HAP-1 (cell line): ENCODE measurements around the gene PITX2.

ENCODE experiments used
- DNase-seq, 2 experiments: peaks; one replicate each; pipeline ENCODE4 v3.0.0-alpha.2; 2016 to 2020; ENCODE audit warnings: low spot score in 2 of 2
- H3K27me3 ChIP-seq: fragments of 250-450 bp; sonication (Bioruptor Pico); 2 replicates; pipeline ENCODE4 v1.5.1; 2020; ENCODE audit warnings: low read depth, mild to moderate bottlenecking, moderate library complexity
- H3K36me3 ChIP-seq: fragments of 250-450 bp; sonication (Bioruptor Pico); replicated peaks from 2 replicates; pipeline ENCODE4 v1.5.1; 2020; ENCODE audit warnings: mild to moderate bottlenecking
- H3K4me1 ChIP-seq: fragments of 250-450 bp; sonication (Bioruptor Pico); 2 replicates; pipeline ENCODE4 v1.5.1; 2020; ENCODE audit warnings: mild to moderate bottlenecking
- H3K4me3 ChIP-seq: fragments of 250-450 bp; sonication (Bioruptor Pico); 2 replicates; pipeline ENCODE4 v1.5.1; 2020; ENCODE audit warnings: mild to moderate bottlenecking, moderate library complexity
- H3K9me3 ChIP-seq: fragments of 250-450 bp; sonication (Bioruptor Pico); 2 replicates; pipeline ENCODE4 v1.5.1; 2020; ENCODE audit warnings: mild to moderate bottlenecking, moderate library complexity
- in situ Hi-C: fragments of 300-500 bp; cut with MboI; formaldehyde crosslinking; loops from 3 replicates; pipeline ENCODE4 v1.14.3; 2020; ENCODE audit warnings: low sequenced_read_pairs, inconsistent platforms, mixed read lengths

Gene PITX2

DNA sequence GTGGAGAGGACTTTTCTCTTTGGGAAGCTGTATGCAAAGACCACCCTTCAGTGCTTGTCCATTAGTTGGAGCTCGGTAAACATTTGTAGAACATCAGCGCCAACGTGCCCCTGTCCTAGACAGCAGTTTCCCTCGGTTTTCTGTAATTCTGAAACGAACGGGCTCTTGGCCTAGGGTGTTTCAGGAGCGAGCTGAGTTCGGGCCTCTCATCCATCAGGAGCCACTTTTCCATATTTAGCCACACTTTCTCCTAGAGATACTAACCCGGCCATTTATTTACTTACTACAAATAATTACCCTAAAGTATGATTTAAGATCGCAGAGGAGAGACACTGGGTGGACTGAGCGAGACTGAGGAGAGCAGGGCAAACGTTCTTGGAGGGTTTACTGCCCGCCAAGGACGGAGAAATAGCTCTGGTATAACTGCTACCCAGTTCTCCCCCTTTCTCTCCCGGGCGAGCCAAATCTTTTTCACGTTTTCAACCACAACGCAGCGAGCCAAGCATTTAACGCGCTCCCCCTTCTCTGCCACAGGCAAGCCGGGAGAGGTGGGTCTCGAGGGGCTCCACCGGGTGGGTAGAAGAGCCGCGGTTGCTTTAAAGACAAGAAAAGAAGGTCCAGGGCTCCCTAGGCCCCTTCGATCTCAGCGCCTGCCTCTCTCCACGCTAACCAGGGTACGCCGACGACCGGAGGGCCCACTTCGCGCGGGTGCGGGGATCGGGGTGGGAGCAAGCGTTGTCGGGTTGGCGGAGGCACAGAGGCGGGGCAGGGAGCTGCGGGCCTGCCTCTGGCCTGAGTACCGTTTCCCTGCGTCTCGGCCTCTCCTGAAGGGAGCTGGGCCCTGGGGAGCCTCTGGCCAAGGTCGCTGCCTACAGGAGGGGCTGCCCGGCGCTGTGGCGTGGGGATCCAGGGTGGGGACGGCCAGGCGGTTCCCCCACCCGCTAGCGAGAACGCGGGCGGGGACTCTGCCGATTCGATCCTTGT is 10.8 kb upstream of the PITX2 start:
- no peaks in the 10 kb centered on the region for H3K36me3 ChIP-seq
- H3K4me3 ChIP-seq: no peak overlapping the region

GRCh38 chr4:110632506-110633357 is 9.9 kb upstream of the PITX2 start:
- Histone ChIP-seq H3K27me3 (no peaks in the 10 kb centered on the region), H3K36me3 (no peaks in the 10 kb centered on the region), H3K4me3 (no peak overlapping the region; the same call in 1 of the 2 replicates), H3K4me1 (peaks cover 3% of the 10 kb centered on the region; the same call in 1 of the 2 replicates), H3K9me3 (no peaks in the 10 kb centered on the region; the same call in 1 of the 2 replicates)
- in situ Hi-C loops: loop anchor here (5.0 to 25.0 kb wide), 3 partner anchors 332 to 1000 kb away; no protein-coding TSS in a partner anchor
- DNase-seq: no peak

More for the DNA sequence above, 10.8 kb upstream of the PITX2 start:
- no peak for DNase-seq
- H3K27me3 ChIP-seq: no peaks in the 10 kb centered on the region
- peaks cover 3% of the 10 kb centered on the region; the same call in 1 of the 2 replicates for H3K4me1 ChIP-seq
- in situ Hi-C loops: loop anchor here (5.0 to 25.0 kb wide), 3 partner anchors 331 to 999 kb away; no protein-coding TSS in a partner anchor
- no peaks in the 10 kb centered on the region; the same call in 1 of the 2 replicates for H3K9me3 ChIP-seq

GRCh38 chr4:110631584-110632505 is 9.0 kb upstream of the PITX2 start:
- in situ Hi-C loops: loop anchor here (5.0 to 25.0 kb wide), 3 partner anchors 333 to 1000 kb away; no protein-coding TSS in a partner anchor
- H3K4me1 ChIP-seq: peaks cover 3% of the 10 kb centered on the region; the same call in 1 of the 2 replicates
- no peaks in the 10 kb centered on the region for H3K36me3 ChIP-seq
- H3K9me3 ChIP-seq: no peaks in the 10 kb centered on the region; the same call in 1 of the 2 replicates
- H3K27me3 ChIP-seq: no peaks in the 10 kb centered on the region
- peak; percentile 90 to 91 for DNase-seq
- H3K4me3 ChIP-seq: peak overlapping the region; percentile 18

DNA sequence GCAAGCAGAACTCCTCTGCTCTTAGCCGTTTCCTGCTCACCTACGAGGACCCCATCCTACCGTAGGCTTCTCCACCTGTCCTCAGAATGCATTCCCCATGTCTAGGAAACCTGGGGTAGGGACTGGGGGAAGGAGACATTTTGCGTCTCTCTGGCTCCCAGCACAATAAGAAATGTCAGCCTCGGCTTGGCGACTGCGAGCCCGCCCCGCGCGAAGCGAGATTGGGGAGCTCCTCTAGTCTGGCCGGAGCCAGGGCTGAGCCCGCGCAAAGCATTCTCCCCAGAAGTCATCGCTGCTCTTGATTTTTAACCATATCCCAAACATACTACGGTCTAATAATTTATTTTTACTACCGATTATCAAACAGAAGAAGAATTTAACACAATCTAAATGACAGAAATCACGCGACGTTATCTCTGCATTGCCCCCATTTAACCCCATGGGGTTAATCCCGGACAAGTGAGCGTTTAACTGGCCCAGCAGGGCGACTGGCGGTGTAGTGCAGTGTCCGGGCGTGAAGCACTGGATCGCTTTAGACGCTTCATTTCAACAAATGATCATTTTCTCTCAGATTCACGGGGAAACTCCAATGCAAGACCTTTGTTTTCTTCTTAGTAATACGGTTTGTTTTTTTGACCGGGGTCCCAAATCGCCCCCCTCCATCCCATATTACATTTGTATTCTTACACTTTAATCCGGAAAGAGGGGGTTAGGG is 8.0 kb upstream of the PITX2 start:
- H3K36me3 ChIP-seq: no peaks in the 10 kb centered on the region
- DNase-seq: no peak
- no peaks in the 10 kb centered on the region for H3K27me3 ChIP-seq
- H3K4me1 ChIP-seq: peaks cover 3% of the 10 kb centered on the region; the same call in 1 of the 2 replicates
- in situ Hi-C loops: loop anchor here (5.0 to 25.0 kb wide), 3 partner anchors 334 to 1001 kb away; no protein-coding TSS in a partner anchor
- H3K4me3 ChIP-seq: no peak overlapping the region
- no peaks in the 10 kb centered on the region; the same call in 1 of the 2 replicates for H3K9me3 ChIP-seq

- DNase-seq: no peak
- H3K9me3 ChIP-seq: no peaks in the 10 kb centered on the region; the same call in 1 of the 2 replicates
- no peaks in the 10 kb centered on the region for H3K27me3 ChIP-seq
- H3K4me1 ChIP-seq: peaks cover 7% of the 10 kb centered on the region; the same call in 1 of the 2 replicates
- H3K4me3 ChIP-seq: no peak overlapping the region
- in situ Hi-C loops: loop anchor here (5.0 to 25.0 kb wide), 3 partner anchors 335 to 1002 kb away; no protein-coding TSS in a partner anchor
- no peaks in the 10 kb centered on the region for H3K36me3 ChIP-seq
Measured at GRCh38 chr4:110629780-110630687, 7.2 kb upstream of the PITX2 start.

DNA sequence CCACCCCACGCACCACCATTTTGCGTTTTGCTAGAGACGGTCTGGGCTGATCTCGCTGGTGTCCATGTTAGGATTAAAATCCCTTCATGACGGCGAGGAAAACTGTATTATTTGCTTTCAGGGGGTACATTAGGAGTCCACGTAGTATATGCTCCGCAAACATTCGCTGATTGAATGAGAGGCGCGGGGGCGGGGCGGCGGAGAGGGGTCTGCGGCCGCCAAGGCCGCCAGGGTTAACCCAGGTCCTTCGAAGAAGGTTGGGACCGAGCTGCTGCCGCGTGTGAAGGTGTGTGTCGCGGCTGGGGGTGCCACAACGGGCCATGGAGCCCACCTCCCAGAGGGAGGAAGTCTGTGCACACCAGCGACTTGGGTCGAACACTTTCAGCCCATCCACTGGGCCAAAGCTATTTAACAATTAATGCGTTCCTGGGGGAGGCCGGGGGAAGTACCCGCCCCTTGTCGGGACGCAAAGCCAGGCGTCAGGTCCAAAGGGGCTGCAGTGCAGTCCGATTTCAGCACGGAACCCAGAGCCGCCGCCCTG is 6.4 kb upstream of the PITX2 start:
- no peak overlapping the region for H3K4me3 ChIP-seq
- H3K4me1 ChIP-seq: peaks cover 12% of the 10 kb centered on the region
- no peaks in the 10 kb centered on the region; the same call in 1 of the 2 replicates for H3K9me3 ChIP-seq
- H3K36me3 ChIP-seq: no peaks in the 10 kb centered on the region
- H3K27me3 ChIP-seq: no peaks in the 10 kb centered on the region
- DNase-seq: no peak
- in situ Hi-C loops: loop anchor here (25.0 kb wide), 1 partner anchor 658 kb away; no protein-coding TSS in a partner anchor

DNA sequence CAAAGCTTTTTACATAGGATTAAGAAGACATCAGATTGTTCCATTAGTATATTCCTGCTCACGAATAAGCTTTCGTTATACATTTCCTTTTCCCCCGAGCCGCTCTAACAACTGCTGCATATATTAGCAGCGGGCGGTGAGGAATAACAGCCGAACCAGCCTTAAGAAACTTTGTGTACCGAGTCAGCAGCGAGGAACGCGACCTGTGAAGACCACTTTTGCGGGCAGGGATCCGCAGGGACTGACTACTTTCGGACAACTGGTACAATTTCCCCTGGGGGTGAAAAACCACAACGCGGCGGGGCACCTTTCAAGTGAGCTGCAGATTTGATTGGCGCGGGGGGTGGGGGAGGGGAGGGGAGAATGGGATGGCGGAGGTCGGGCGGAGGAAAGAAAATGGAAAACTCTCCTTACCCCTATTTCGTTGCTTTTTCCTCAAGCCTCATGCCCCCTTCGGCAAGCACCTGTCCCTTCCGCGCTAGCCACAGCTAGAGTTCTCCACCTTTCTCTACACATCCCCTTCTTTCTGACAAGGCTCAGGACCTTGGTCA is 5.9 kb upstream of the PITX2 start:
- no peaks in the 10 kb centered on the region for H3K36me3 ChIP-seq
- no peak overlapping the region for H3K4me3 ChIP-seq
- H3K9me3 ChIP-seq: no peaks in the 10 kb centered on the region; the same call in 1 of the 2 replicates
- peaks cover 13% of the 10 kb centered on the region for H3K4me1 ChIP-seq
- no peaks in the 10 kb centered on the region for H3K27me3 ChIP-seq
- in situ Hi-C loops: loop anchor here (25.0 kb wide), 1 partner anchor 659 kb away; no protein-coding TSS in a partner anchor
- DNase-seq: no peak

- H3K4me1 ChIP-seq: peaks cover 15% of the 10 kb centered on the region
- no peaks in the 10 kb centered on the region for H3K36me3 ChIP-seq
- in situ Hi-C loops: loop anchor here (25.0 kb wide), 1 partner anchor 659 kb away; no protein-coding TSS in a partner anchor
- DNase-seq: no peak
- H3K27me3 ChIP-seq: no peaks in the 10 kb centered on the region
- H3K4me3 ChIP-seq: no peak overlapping the region
- no peaks in the 10 kb centered on the region; the same call in 1 of the 2 replicates for H3K9me3 ChIP-seq
Measured at GRCh38 chr4:110627977-110628662, 5.2 kb upstream of the PITX2 start.

- H3K9me3 ChIP-seq: no peaks in the 10 kb centered on the region; the same call in 1 of the 2 replicates
- no peak overlapping the region for H3K4me3 ChIP-seq
- H3K4me1 ChIP-seq: peaks cover 12% of the 10 kb centered on the region
- in situ Hi-C loops: loop anchor here (25.0 kb wide), 1 partner anchor 661 kb away; no protein-coding TSS in a partner anchor
- DNase-seq: no peak
- H3K27me3 ChIP-seq: no peaks in the 10 kb centered on the region
- H3K36me3 ChIP-seq: no peaks in the 10 kb centered on the region
Measured at GRCh38 chr4:110626532-110627153, 3.8 kb upstream of the PITX2 start.
